Omental fat pad (tissue), 4 donors: Measurements from ENCODE around the gene TMEM108. TPM values are rescaled to one million over a fixed set of nuclear protein-coding genes. Genes with fewer than 3 reads are reported as not detected.

Experiments used
- ATAC-seq: fragments of 150-250 bp; one replicate; pipeline ENCODE4 v1.9.1; 2016; ENCODE audit warnings: mild to moderate bottlenecking, moderate library complexity; ENCODE audit not compliant: low FRiP score
- DNase-seq: peaks from one replicate; pipeline ENCODE4 v3.0.0-alpha.2; 2019; ENCODE audit warnings: low spot score
- CTCF ChIP-seq, 3 donors: fragments of 450-650 bp; IDR thresholded peaks; one replicate each; pipeline ENCODE4 v1.5.1; 2016 to 2017; ENCODE audit warnings: antibody characterized with exemption in 3 of 3, mild to moderate bottlenecking in 3 of 3, moderate library complexity in 2 of 3
- total RNA-seq, 4 donors: library from RNA; depleted of rRNA; stranded (reverse); fragments of >200 nt; gene quantifications; one replicate each; pipeline ENCODE4 v1.1.0, GENCODE V29; 2016

Gene TMEM108
- total RNA-seq, 4 donors from 2014 or later = 0.93 to 1.3 (median 0.96) TPM; not detected in 1

GRCh38 chr3:133230195-133230594, 192.0 kb downstream of the TMEM108 start:
- TF ChIP-seq CTCF (IDR thresholded peaks at IDR 0.05) = no peak
- no peak for ATAC-seq
- no peak for DNase-seq

GRCh38 chr3:133236901-133237300, 198.7 kb downstream of the TMEM108 start:
- TF ChIP-seq CTCF (IDR thresholded peaks at IDR 0.05) = no peak
- ATAC-seq (no peak), DNase-seq (no peak)

GRCh38 chr3:133237380-133237779, 199.2 kb downstream of the TMEM108 start:
- no peak for ATAC-seq
- no peak for TF ChIP-seq CTCF (IDR thresholded peaks at IDR 0.05)

GRCh38 chr3:133238015-133238414, 199.8 kb downstream of the TMEM108 start:
- no peak for DNase-seq
- ATAC-seq = no peak
- no peak for TF ChIP-seq CTCF (IDR thresholded peaks at IDR 0.05)

More at GRCh38 chr3:133237380-133237779, 199.2 kb downstream of the TMEM108 start:
- no peak for DNase-seq

- DNase-seq = no peak
- no peak for ATAC-seq
- TF ChIP-seq CTCF (IDR thresholded peaks at IDR 0.05) = no peak
Observed at GRCh38 chr3:133246119-133246518, 207.9 kb downstream of the TMEM108 start.

GRCh38 chr3:133246773-133247172, 208.6 kb downstream of the TMEM108 start:
- no peak for DNase-seq
- ATAC-seq = no peak
- no peak for TF ChIP-seq CTCF (IDR thresholded peaks at IDR 0.05)

- DNase-seq (no peak), ATAC-seq (no peak)
- no peak for TF ChIP-seq CTCF (IDR thresholded peaks at IDR 0.05)
Observed at GRCh38 chr3:133248389-133248788, 210.2 kb downstream of the TMEM108 start.
